GM19240 (cell line): ENCODE measurements around the gene ASB8.

ENCODE experiments used
- DNase-seq: peaks from one replicate; pipeline ENCODE4 v3.0.0; 2011; ENCODE audit warnings: low spot score; ENCODE audit not compliant: insufficient read length

Gene ASB8

DNA sequence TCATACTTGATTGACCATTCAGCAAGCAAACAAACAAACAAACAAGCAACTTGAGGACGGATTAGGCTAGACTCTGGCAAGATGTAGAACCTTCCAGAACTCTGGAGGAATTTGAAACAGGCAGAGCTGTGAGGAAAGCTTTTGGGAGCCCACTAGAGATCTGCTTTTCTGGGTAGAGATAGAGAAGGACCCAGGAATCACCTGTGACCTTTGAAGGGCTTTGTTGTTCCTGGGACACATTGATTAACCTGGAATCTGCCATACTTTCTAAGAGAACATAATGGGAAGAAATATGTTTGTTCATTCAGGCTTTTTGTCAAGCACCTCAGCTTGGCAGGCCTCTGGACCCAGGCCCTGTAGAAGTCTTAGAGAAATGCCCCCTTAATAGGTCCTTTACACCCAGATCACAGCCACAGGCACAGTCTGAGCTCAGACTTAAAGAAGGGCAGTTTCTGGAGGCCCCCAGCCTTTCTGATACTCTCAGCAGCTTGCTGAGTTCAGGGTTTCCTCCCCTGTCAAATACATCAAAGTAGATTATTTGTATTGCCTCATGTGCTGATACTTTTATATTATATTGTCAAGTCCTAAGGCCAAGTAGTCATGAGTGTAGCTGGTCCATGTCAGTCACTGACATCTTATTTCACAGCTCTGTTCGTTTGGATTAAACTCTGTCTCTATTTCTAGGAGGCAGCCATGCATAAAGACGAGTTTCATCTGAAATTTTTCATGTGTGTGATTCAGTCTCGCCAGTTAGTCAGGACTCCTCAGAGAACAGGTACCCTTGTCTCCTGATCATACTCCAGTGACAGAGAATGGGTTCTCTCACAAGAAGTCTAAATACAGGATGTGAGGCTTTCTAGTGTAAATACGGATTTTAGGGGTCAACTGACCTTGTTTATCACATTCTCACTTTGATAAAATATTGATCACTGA is 50.4 kb downstream of the ASB8 start:
- no peak for DNase-seq

DNA sequence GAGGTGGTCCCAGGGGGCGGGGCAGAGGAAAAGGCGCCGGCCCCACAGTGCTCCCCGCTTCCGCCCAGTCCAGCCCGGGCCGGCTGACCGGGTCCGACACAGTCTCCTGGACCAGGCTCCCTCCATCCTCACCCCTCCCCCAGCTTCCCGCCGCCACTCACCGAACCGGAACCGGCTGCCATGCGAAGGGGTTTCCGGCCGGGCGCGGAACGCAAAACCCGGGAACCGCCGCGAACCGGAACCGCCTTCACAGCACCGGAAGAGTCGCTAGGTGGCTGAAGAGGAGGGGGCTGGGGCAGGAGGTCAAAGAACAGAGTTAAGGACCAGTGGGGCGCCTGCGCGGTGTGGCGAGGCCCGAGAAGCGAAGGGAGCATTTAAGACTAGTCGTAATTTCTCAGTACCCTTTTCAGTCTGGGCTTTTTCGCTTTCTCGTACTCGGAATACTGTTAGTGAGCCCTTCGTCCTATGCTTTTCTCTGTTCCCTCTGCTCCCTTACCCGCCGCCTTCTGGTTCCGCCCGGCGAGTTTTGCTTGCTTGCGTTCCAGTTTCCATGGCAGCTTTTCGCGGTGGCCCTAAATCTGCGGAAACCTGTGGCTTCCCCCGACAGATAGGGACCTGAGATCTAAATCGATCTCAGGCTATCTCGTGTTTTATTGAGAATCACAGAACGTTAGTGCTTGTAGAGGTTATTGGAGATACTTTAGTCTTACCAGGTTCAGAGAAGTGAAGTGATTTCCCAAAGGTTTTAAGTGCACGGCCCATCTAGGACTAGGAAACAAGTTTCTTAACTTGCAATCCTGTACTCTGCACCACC is 51.2 kb downstream of the ASB8 start, which contains the start of gene SENP1:
TSS of gene SENP1 (minus strand) at position 213 of the 814 bp plus-strand sequence. CDS start 4,607 bp downstream, outside the sequence.
- DNase-seq = peak; percentile 47

DNA sequence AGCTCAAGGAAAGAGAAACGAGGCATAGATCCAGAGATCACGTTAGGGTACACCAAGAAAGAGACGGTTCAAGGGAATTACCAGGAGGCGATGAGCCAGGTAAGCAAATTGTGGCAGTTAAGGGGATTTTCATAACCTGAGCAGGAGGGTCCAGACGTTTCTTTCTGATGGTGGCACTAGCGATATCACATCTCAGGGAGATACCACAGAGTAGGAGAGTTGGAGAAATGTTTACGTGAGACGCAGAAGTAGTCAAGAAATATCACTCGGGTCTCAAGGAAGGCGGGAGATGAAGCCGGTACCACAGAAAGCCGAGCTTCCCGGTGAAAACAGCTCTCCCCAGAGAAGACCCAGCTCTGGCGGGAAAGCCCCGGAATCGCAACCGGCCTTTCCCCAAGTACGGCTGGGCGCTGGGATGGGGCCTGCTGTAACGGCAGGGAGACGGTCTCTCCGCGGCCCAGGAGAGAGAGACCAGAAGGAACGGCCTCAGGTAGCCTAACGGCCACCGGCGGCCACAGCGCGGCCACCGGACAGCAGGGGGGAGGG is 51.9 kb downstream of the ASB8 start:
- DNase-seq = no peak

DNA sequence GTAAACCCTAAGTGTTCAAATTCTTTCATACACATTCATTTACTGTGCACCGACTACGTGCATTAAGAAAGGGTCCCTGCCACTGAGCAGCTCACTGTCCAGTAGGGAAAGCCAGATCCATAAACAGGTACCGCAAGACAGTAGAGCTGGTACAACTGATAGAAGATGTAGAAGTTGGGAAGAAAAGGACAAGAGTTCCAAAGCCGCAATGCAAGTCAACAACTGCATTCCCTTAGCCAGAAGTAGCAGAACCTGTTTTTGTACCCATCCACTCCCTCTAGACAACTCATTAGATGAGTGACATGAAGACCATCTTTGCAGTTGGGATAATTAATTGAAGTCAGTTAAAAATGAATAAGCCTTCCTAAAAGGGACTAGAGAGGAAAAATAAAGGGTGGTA is 52.8 kb downstream of the ASB8 start:
- DNase-seq = no peak
